Posterior cingulate gyrus (tissue), 11 donors: ENCODE measurements around the gene PLEK2.
"Not testable (repeated sequence)": the region's sequence is repeated elsewhere in the genome, so short reads cannot be mapped to it uniquely, and the experiment has no call there.

Experiments used
- DNase-seq, 10 donors: peaks; one replicate each; pipeline versions ENCODE4 v3.0.0 to v3.0.0-alpha.2; 2020 to 2021; ENCODE audit warnings: mixed read lengths in 3 of 10
- intact Hi-C: fragments of 100-400 bp; cut with DNase I; formaldehyde crosslinking; loops from one replicate; pipeline ENCODE4 v1.15.1; 2023

The PLEK2 gene

DNA sequence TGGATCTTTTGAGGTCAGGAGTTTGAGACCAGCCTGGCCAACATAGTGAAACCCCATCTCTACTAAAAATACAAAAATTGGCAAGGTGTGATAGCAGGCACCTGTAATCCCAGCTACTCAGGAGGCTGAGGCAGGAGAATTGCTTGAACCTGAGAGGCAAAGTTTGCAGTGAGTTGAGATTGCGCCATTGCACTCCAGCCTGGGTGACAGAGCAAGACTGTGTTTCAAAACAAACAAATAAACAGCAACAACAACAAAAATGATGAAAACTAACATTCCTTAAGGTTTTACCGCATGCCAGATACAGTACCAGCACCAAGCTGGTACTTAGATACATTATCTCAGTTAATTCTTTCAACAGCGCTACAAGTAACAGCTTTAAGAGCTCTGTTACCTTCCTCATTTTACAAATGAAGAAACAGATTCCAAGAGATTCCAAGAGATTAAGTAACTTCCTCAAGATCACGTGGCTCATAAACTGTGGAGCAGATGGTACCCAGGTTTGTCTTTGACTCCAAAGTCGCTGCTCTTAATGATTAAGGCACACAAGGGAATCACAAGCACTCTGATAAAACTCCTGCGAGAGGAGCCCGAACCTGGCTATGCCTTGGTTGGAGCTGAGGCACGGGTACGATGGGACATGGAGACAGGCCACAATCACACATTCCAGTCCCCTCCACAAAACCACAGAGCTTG is 17.7 kb upstream of the PLEK2 start:
- intact Hi-C loops, result no loop called here
- peak in 1 of 10 donors; percentile 33 for DNase-seq

DNA sequence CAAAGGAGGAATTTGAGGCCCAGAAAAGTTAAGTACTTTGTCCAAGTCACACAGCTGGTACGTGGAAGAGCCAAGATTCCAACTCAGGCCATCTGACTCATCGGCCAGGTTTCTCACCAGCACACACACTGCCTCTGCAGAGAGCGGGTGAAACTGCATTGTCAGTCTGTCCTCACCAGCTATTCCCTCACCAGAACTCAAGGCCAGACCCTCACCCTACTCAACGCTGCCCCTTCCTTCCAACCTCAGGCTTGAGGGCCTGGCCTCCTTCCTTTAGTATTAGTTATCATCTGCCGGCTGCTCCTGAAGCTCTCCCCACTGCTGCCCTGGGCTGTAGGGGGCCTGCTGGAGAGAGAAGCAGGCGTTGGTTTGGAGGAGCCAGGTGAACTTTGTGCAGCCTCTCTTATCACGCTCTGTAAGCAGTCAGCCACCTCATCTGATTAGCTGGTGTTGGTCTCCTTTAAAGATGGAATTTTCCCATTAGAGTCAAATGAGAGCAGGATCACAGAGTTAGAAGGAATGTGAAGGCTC is 16.6 kb upstream of the PLEK2 start:
- peak in 1 of 10 donors; percentile 48 for DNase-seq
- intact Hi-C loops, result no loop called here

DNA sequence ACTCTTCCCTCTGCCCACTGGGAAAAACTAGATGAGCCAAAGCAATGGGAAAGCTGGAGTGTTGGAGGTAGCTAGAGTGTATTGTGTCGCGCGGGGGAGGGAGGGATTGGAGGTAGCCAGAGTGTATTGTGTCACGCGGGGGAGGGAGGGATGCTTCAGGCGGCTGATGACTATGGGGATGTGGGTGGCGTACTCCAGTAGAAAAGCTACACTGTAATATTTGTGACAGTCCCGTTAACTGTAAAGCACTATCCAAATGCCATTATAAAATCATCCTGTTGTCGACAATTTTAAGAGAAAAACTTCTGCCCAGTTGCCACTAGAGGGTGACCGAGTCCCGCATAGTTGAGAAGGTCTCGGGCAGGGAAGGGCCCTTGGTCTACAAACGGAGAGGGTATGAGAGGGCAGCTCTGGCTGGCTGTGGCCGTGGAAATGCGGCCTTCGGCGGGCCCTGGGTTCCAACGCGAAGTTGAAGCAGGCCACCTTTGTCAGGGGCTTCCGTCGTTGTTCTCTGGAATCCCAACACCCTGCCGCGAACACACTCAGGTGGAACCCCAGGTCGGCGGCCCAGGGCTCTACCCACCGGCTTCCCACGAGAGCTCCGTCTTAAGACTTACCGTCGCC is 15.1 kb upstream of the PLEK2 start:
- peak; percentile 57 to 95 (median 77) for DNase-seq
- intact Hi-C loops, result loop anchor here (1.0 kb wide), 2 partner anchors 143 to 277 kb away; no protein-coding TSS in a partner anchor

DNA sequence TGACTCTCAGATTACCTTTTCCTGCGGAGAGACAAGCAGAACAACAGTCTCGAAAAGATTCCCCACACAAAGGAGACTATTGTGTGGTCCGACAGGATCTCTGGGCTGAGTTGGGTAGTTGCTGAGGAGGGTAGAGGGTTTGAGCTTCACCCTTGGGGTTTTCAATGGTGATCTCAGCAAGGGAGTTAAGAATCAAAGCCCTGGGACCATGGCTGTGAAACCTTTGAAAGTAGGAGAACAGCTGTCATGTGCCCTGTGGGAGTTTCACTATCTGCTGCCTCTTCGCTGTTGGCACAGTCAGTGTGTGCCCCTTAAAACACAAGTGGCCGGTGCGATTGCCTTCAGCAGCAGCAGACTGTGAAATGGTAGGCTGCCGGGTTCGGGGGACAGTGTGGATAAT is 14.2 kb upstream of the PLEK2 start:
- DNase-seq, result peak in 1 of 10 donors; percentile 48
- intact Hi-C loops, result no loop called here

DNA sequence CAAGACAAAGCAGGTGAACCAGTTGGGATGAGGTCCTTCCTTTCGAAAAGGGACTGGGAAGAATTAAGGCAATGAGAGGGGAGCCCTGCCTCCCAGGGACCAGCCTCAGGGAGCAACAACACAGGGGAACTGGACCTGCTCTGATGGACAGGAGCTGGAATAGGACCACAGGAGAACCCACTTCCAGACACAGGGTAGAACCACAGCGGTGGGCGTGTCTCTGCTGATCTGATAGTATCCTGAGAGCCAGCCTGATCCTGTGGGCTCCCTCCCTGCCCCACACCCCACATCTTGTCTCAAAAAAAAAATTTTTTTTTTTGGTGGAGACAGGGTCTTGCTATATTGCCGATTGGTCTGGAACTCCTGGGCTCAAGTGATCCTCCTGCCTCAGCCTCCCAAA is 13.6 kb upstream of the PLEK2 start:
- intact Hi-C loops, result no loop called here
- peak in 2 of 10 donors; percentile 15 to 42 for DNase-seq

DNA sequence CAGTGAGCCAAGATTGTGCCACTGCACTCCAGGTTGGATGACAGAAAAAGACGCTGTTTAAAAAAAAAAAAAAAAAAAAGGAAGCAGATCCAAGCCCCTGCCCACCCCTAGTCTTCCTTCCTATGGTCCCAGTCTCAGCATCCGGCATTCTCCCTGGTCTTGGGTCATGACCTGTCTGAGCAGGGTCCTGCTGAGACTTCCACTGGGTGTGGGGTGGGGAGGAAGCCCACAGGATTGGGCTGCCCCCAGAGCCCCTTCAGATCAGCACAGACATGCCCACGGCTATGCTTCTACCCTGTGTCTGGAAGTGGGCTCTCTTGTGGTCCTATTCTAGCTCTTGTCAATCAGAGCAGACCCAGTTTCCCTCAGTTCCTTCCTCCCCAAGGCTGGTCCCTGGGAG is 12.6 kb upstream of the PLEK2 start:
- intact Hi-C loops, result no loop called here
- peak in 2 of 10 donors; percentile 33 to 58 for DNase-seq

DNA sequence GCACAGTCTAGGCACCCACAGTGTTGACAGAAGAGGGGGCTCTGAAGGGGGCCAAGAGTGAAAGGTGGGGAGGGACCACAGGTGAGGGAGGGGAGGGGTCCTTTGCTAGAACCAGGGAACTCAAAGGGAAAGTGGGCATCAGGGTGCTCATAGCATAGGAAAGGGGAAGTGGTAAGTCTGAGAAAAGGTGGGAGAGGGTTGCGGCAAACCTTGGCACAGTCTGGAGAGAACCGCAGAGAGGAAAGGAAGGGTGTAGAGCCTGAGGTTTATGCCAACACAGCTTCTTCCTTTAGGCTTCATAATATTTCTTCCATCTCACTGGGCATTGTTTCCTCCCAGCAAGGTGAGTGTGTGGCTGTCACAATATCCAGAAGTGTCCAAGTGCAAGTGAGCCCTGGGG is 11.5 kb upstream of the PLEK2 start:
- peak in 2 of 10 donors; percentile 16 to 17 for DNase-seq
- intact Hi-C loops, result no loop called here

DNA sequence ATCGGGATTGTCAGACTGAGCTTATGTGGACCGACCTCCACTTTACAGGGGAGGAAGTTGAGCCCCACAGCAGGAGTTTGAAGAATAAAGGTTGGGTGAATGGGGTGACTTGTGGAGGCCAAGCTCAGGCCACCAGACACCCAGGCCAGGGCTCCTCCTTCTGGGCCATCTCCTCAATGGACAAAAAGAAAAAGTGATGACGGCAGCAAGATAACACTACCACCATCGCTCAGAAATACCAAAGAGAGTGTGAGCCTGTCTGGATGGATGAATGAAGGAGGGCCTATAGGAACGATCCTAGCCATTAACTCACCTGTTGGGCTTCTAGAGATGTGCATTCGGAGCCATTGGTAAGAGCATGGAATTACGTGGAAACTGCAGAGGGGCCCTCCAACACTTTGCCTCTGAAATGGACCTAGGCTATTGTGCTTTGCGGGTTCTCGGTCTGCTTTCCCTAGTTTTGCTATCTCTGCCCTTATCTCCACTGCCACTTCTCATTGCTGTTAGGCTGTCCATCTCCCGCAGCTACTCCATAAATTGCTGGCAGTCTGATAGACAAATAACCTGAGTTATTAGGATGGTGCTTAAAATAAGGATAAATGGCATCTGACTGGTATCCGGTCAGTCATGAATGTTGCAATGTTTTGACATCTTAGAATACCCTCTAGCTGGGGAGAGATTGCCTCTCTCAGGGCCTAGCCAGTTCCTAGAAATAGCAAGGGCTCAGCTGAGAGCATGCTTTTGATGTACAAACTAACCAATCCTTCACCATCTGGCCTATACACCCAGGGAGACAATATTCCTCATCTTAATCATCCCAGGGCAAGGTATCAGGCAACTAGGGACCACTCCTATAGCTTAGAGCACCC is 9.6 kb upstream of the PLEK2 start:
- peak in 1 of 10 donors; percentile 17 for DNase-seq
- intact Hi-C loops, result no loop called here

DNA sequence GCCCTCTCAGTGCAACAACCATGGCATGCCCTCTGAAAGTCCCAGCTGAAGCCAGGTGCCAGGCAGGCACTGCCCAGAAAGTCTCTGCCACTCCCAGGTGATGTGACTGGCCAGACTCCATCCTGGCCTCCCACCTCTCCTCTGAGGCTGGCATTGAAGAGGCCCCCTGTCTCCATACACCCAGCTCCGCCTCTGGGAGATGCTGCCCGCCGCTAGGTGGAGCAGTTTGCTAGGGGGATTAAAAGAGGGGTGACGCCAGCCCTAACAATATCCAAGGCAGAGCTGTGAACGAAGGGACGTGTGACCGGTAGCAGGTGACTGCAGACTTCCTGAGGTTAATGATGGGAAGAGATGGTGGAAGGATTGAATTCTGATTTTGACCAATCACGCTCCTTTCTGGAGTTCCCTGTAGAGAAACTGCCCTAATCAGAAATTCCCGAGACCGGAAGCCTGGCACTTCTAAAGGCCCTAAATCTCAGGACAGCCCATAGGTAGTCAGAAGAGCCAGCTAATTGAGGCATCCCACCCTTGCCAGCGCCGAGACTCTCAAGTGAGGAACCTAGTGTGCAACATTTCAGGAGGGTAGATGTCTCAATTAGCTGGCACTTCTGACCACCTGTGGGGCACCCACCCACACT is 8.3 kb upstream of the PLEK2 start:
- peak in 2 of 10 donors; percentile 51 to 75 for DNase-seq
- intact Hi-C loops, result no loop called here

DNA sequence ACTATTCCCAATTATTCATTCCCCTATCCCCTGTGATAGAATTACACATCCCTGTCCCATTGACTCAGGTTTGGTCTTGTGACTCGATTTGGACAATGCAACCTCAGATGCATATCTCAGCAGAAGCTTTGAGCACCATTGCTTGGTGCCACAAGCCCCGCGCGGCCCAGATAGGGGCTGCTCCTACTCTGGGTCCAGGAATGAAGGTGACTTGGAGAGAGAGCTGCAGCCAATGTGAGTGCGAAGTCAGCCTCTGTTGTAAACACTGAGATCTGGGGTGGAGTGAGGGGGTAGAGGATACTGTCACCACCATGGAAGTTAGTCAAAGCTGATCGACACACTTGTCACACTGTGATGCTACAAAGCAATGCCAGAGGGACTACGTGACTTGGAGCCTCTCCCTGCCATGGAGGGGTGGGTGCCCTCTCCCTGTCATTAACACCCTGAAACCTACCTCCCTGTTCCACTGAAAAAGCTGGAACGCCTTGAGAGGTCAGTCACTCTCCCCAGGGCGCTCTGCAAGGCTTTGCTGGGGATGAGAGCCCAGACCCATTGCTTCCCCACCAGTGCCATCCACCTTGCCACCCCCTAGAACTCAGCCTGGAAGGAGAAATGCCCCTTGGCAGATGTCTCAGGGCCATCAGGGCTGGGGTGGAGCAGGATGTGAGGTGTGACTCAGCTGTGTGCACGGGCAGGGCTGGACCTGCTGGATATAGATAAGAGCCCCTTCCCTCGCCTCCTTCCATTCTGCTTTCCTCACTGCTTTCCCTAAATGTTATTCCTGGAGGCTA is 6.6 kb upstream of the PLEK2 start:
- DNase-seq, result peak in 2 of 10 donors; percentile 34 to 55
- intact Hi-C loops, result no loop called here

DNA sequence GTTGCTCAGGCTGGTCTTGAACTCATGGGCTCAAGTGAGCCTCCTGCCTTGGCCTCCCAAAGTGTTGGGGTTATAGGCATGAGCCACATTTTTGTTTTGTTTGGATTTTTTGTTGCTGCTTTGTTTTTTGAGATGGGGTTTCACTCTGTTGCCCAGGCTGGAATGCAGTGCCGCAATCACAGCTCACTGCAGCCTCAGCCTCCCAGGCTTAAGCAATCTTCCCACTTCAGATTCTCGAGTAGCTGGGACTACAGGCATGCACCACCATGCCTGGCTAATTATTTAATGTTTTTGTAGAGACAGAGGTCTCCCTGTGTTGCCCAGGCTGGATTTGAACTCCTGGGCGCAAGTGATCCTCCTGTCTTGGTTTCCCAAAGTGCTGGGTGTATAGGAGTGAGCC is 5.7 kb upstream of the PLEK2 start:
- intact Hi-C loops, result no loop called here
- DNase-seq, result peak in 2 of 10 donors; percentile 11 to 14

DNA sequence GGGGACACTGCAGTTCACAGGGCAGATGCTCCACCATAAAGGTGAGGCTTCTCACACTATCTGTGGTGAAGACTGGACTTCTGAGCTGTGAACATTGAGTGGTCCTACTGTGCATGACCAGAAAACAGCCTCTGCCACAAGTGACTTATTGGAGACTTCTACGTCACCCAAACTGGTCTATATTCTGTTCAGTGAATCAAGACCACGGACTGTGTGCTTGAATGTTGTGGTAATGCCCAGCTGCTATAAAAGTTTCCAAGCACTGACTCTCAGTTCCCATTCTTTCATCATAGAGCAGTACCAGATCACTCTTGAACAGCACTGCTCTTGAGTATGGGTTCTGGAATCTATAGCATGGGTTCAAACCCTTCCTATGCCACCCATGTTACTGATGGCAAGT is 4.8 kb upstream of the PLEK2 start:
- DNase-seq, result no peak
- intact Hi-C loops, result no loop called here

DNA sequence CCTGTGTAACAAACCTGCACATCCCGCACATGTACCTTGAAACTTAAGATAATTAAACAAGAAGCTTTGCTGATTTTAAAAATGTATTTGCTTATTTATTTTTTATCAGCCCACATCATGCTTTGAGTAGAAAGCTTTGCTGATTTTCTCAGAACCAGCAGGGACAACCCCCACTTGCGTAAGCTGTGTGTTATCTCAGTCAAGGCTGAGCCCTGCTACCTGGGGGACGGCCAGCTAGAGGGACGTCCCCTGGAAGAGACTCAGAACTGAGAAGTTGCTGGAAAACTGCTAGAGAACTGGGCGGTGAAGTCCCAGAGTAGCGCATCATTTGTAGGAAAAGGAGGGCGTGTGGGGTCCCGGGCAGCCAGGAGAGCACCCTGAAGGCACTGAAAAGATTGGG is 4.1 kb upstream of the PLEK2 start:
- intact Hi-C loops, result no loop called here
- peak in 1 of 10 donors; percentile 15 for DNase-seq

DNA sequence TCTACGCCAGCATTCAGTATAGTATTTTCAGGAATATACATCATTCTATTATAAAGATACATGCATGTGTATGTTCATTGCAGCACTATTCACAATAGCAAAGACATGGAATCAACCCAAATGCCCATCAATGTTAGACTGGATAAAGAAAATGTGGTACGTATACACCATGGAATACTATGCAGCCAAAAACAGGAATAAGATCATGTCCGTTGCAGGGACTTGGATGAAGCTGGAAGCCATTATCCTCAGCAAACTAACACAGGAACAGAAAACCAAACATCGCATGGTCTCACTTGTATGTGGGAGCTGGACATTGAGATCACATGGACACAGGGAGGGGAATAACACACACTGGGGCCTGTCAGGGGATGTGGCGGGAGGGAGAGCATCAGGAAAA is 3.6 kb upstream of the PLEK2 start:
- intact Hi-C loops, DNase-seq: not testable (repeated sequence)

DNA sequence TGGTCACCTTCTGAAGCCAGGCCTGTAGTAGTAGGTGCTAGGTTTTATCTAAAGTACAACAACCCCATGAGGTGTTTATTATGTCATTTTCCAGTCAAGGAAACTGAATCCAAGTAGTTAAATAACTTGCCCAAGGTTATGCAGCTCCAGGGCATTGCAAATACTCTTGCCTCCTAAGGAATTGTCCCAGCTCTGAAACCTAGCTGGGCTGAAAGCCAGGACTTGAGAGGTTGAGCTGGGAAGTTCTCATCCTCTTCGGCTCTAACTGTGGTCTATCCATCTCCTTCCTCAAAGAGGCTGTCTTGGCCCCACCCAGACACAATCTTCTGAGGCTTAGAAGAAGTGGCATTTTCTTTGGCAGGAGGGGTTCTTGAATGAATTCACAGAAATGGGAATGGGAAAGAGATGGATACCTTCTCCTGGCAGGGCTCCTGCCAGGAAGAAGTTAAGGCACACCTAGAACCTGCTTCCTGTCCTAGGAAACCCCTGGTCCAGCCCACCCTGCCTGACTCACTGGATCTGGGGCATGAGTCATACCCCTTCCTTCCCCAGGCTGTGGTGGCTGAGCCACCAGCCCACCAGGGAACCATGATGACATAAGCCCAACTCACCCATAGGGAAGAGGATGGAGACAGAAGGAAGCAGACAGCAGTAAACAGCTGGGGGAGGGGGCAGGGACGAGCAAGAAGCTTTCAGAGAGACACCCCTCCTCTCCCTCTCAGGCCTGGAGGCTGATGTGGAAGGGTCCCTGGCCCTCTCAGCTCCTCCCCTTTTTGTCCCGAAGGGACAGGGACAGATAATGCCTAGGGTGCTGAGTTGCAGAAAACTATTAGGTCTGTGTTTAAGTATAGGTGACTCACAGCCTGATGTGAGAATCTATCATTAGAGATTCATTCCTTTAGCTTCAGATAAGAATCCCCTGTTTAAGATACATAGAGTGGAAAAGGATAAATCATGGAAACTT is 2.1 kb upstream of the PLEK2 start:
- intact Hi-C loops, result no loop called here
- DNase-seq, result peak in 1 of 10 donors; percentile 67

DNA sequence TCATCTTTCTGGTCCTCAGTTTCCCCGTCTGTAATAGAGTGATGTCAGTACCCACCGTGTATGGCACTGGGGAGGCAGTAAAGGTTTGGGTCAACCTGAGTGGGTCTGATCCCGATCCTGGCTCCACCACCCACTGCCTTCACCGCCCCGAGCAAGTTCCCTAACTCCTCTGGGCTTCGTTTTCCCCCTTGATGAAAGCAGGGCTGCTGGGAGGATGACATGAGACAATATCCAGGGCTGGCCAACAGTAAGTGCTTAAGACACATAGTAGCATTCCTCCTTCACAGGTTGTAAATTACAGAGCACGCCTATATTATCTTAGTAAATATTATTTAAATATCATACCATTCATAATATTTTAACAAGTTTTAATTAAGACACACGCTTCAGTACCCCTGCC is 595 bp downstream of the PLEK2 start:
- peak in 1 of 10 donors; percentile 28 for DNase-seq
- intact Hi-C loops, result no loop called here

DNA sequence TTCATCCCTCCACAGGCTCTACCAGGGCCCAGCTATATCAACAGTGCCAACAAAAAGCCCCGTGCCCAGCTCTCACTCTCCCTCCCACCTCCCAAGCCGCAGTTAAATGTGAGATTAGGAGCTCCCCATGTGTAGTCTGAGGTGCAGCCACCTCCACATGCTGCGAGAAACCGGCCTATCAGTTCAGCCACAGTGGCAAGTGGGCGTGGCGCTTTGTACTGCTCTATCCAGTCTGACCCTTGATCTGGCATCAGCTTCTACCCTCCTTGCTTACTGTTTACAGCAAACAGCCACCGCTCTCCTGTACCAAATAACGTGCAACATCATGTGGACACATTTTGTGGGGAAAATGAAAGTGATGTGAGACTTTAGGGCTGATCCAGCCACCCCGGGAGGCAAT is 1.7 kb downstream of the PLEK2 start:
- intact Hi-C loops, result no loop called here
- DNase-seq, result peak in 1 of 10 donors; percentile 44

DNA sequence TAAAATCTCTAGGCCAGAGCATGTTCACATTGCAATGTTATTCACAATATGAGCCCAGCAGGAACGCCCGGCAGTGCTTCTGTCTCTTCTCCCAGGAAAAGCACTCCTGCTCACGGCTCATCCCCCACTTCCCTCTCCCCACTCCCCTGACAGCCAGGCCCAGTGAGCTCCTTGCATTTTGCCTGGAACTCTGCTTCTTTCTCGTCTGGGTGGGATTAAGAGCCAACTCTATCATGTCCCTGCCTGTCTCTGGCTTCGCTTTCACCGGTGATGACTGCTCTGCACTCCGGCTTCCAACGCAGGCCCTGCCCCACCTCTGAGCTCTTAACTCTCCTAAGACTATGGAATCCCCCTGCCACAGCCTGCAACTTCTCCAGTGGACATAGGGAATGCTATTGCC is 2.5 kb downstream of the PLEK2 start:
- no peak for DNase-seq
- intact Hi-C loops, result no loop called here
